Tibial nerve (tissue), 4 donors: ENCODE measurements around the gene ASCC2. TPM values are rescaled to one million over a fixed set of nuclear protein-coding genes. Genes with fewer than 3 reads are reported as not detected.
A peak's percentile ranks its signal among the peaks of the same experiment; 100 is the strongest.
"Not testable (repeated sequence)": the region's sequence is repeated elsewhere in the genome, so short reads cannot be mapped to it uniquely, and the experiment has no call there.

Experiments used
- DNase-seq, 2 donors: peaks; one replicate each; pipeline ENCODE4 v3.0.0-alpha.2; 2019; ENCODE audit warnings: low spot score in 2 of 2
- H3K27ac ChIP-seq, 4 donors: fragments of 200-600 bp; sonication (generic) in 3 of 4; one replicate each; pipeline ENCODE4 v1.5.1; 2017 to 2019; ENCODE audit warnings: mild to moderate bottlenecking in 1 of 4
- H3K27me3 ChIP-seq, 2 donors: fragments of 200-600 bp; sonication (generic) in 1 of 2; one replicate each; pipeline versions ENCODE4 v1.5.1 to v1.6.0; 2017 to 2019
- H3K36me3 ChIP-seq, 3 donors: fragments of 200-600 bp; sonication (generic); one replicate each; pipeline ENCODE4 v1.5.1; 2018 to 2019
- H3K4me1 ChIP-seq, 4 donors: fragments of 200-600 bp; sonication (generic) in 3 of 4; one replicate each; pipeline ENCODE4 v1.5.1; 2017 to 2019
- H3K4me3 ChIP-seq, 4 donors: fragments of 200-600 bp; sonication (generic) in 3 of 4; one replicate each; pipeline ENCODE4 v1.5.1; 2017 to 2019; ENCODE audit warnings: mild to moderate bottlenecking in 1 of 4, moderate library complexity in 1 of 4
- H3K9me3 ChIP-seq, 4 donors: fragments of 200-600 bp; sonication (generic) in 3 of 4; one replicate each; pipeline ENCODE4 v1.5.1; 2017 to 2019
- CTCF ChIP-seq, 5 experiments: fragments of 200-600 bp in 3 of 5; fragments of 450-650 bp in 2 of 5; sonication (generic) in 3 of 5; IDR thresholded peaks; one replicate each; pipeline ENCODE4 v1.5.1; 2016 to 2019; ENCODE audit warnings: antibody characterized with exemption in 5 of 5, mild to moderate bottlenecking in 3 of 5, moderate library complexity in 2 of 5
- EP300 ChIP-seq, 2 donors: sonication (generic); formaldehyde crosslinking; IDR thresholded peaks; one replicate each; pipeline ENCODE4 v1.6.1; 2017; ENCODE audit warnings: antibody characterized with exemption in 2 of 2, mild to moderate bottlenecking in 1 of 2
- POLR2A ChIP-seq, 2 donors: fragments of 450-650 bp; IDR thresholded peaks; one replicate each; pipeline ENCODE4 v1.6.1; 2017; ENCODE audit warnings: antibody characterized with exemption in 2 of 2, mild to moderate bottlenecking in 2 of 2, moderate library complexity in 2 of 2
- WGBS, 2 donors: methylation state at CpG; one replicate each; pipeline ENCODE4 v1.1.5; 2018; 5-methylcytosine and 5-hydroxymethylcytosine counted together
- total RNA-seq, 4 donors: library from RNA; depleted of rRNA; stranded (reverse); fragments of >200 nt; gene quantifications; one replicate each; pipeline ENCODE4 v1.1.0, GENCODE V29; 2016

ASCC2 gene
- total RNA-seq, 4 donors from 2014 or later = 30.4 to 45.3 (median 40.9) TPM

- no peak for DNase-seq
- Histone ChIP-seq H3K27ac (no peak overlapping the region), H3K27me3 (no peaks in the 10 kb centered on the region), H3K36me3 (no peaks in the 10 kb centered on the region), H3K4me3 (no peak overlapping the region), H3K4me1 (no peaks in the 10 kb centered on the region), H3K9me3 (no peaks in the 10 kb centered on the region)
- TF ChIP-seq EP300 (IDR thresholded peaks at IDR 0.05) = no peak
- TF ChIP-seq CTCF (IDR thresholded peaks at IDR 0.05) = no peak
- no peak for TF ChIP-seq POLR2A (IDR thresholded peaks at IDR 0.05)
- WGBS, 2 donors = 79 to 90% methylated on average over 3 of the region's 3 CpGs
Measured at GRCh38 chr22:29867851-29868250, 29.8 kb upstream of the ASCC2 start.

- no peak for TF ChIP-seq EP300 (IDR thresholded peaks at IDR 0.05)
- H3K4me3 ChIP-seq = no peak overlapping the region
- no peaks in the 10 kb centered on the region for H3K36me3 ChIP-seq
- H3K9me3 ChIP-seq = no peaks in the 10 kb centered on the region
- no peaks in the 10 kb centered on the region for H3K4me1 ChIP-seq
- no peaks in the 10 kb centered on the region for H3K27me3 ChIP-seq
- H3K27ac ChIP-seq = no peak overlapping the region
- DNase-seq = no peak
Measured at GRCh38 chr22:29867260-29867659, 29.2 kb upstream of the ASCC2 start.

- H3K27ac ChIP-seq, H3K9me3 ChIP-seq, H3K4me3 ChIP-seq, H3K36me3 ChIP-seq, H3K27me3 ChIP-seq, DNase-seq, H3K4me1 ChIP-seq: not testable (repeated sequence)
- WGBS, 2 donors = 89 to 90% methylated on average over 13 of the region's 13 CpGs
Measured at GRCh38 chr22:29865572-29865971, 27.5 kb upstream of the ASCC2 start.

- Histone ChIP-seq H3K4me3 (no peak overlapping the region), H3K27me3 (no peaks in the 10 kb centered on the region), H3K4me1 (peaks cover 0 to 5% (median 0%) of the 10 kb centered on the region in 4 donors), H3K36me3 (no peaks in the 10 kb centered on the region), H3K9me3 (no peaks in the 10 kb centered on the region), H3K27ac (peak overlapping the region in 2 of 4 donors; percentile 36 to 50)
- 76 to 88% methylated on average over 2 of the region's 2 CpGs for WGBS, 2 donors
- no peak for DNase-seq
- no peak for TF ChIP-seq EP300 (IDR thresholded peaks at IDR 0.05)
- no peak for TF ChIP-seq POLR2A (IDR thresholded peaks at IDR 0.05)
- no peak for TF ChIP-seq CTCF (IDR thresholded peaks at IDR 0.05)
Measured at GRCh38 chr22:29861672-29862297, 23.7 kb upstream of the ASCC2 start.

- Histone ChIP-seq H3K27me3 (no peaks in the 10 kb centered on the region), H3K27ac (peak overlapping the region in 1 of 4 donors; percentile 55), H3K4me1 (peaks cover 0 to 5% (median 0%) of the 10 kb centered on the region in 4 donors), H3K4me3 (no peak overlapping the region), H3K36me3 (no peaks in the 10 kb centered on the region), H3K9me3 (no peaks in the 10 kb centered on the region)
- no peak for DNase-seq
- TF ChIP-seq EP300 (IDR thresholded peaks at IDR 0.05) (no peak), CTCF (IDR thresholded peaks at IDR 0.05) (no peak), POLR2A (IDR thresholded peaks at IDR 0.05) (no peak)
- WGBS, 2 donors = 63 to 65% methylated on average over 2 of the region's 2 CpGs
Measured at GRCh38 chr22:29860006-29860766, 22.1 kb upstream of the ASCC2 start.

GRCh38 chr22:29859030-29859429, 21.0 kb upstream of the ASCC2 start:
- H3K36me3 ChIP-seq, H3K9me3 ChIP-seq, H3K27ac ChIP-seq, H3K27me3 ChIP-seq, DNase-seq, H3K4me3 ChIP-seq, H3K4me1 ChIP-seq: not testable (repeated sequence)
- WGBS, 2 donors = 71 to 74% methylated on average over 9 of the region's 9 CpGs
